ENCODE measurements around the gene WEE1. TPM values are rescaled to one million over a fixed set of nuclear protein-coding genes. Genes with fewer than 3 reads are reported as not detected.
"Not testable (repeated sequence)": the region's sequence is repeated elsewhere in the genome, so short reads cannot be mapped to it uniquely, and the experiment has no call there.

The WEE1 gene
- total RNA-seq, 1 donor, result 88.9 TPM

DNA sequence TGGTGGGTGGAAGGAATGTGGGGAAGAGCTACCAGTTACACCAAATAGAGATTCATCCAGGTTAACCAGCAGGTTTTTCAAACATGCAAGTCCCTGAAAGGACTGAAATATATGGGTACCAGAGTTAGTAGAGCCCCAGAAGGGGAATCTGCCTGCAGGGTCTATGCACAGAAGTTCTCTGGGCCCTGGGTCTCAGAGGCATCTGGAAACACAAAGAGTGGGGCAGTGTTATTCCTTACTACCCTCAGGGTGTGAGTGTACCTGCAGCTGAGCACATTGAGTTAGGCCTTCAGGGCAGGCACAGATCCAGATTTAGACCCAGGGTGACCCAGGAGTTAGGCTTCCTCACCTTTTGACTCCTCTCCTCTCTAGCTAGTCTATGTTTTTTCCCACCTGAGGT lies 46.5 kb downstream of the WEE1 start:
- no peak overlapping the region for H3K4me3 ChIP-seq (ENCODE audit: low read depth, low read length)
- no peak for DNase-seq (ENCODE audit: low read depth)
- TF ChIP-seq, protein P1, sequence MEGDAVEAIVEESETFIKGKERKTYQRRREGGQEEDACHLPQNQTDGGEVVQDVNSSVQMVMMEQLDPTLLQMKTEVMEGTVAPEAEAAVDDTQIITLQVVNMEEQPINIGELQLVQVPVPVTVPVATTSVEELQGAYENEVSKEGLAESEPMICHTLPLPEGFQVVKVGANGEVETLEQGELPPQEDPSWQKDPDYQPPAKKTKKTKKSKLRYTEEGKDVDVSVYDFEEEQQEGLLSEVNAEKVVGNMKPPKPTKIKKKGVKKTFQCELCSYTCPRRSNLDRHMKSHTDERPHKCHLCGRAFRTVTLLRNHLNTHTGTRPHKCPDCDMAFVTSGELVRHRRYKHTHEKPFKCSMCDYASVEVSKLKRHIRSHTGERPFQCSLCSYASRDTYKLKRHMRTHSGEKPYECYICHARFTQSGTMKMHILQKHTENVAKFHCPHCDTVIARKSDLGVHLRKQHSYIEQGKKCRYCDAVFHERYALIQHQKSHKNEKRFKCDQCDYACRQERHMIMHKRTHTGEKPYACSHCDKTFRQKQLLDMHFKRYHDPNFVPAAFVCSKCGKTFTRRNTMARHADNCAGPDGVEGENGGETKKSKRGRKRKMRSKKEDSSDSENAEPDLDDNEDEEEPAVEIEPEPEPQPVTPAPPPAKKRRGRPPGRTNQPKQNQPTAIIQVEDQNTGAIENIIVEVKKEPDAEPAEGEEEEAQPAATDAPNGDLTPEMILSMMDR (IDR thresholded peaks at IDR 0.05; ENCODE audit: insufficient read depth, low read depth, low read length), result no peak

DNA sequence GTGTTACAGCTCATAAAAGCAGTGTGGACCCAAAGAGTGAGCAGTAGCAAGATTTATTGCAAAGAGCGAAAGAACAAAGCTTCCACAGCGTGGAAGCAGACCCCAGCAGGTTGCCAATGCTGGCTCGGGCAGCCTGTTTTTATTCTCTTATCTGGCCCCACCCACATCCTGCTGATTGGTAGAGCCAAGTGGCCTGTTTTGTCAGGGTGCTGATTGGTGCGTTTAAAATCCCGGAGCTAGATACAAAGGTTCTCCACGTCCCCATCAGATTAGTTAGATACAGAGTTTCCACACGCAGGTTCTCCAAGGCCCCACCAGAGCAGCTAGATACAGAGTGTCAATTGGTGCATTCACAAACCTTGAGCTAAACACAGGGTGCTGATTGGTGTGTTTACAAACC lies 48.9 kb downstream of the WEE1 start:
- not testable (repeated sequence) for DNase-seq (ENCODE audit: low read depth); H3K4me3 ChIP-seq (ENCODE audit: low read depth, low read length)

DNA sequence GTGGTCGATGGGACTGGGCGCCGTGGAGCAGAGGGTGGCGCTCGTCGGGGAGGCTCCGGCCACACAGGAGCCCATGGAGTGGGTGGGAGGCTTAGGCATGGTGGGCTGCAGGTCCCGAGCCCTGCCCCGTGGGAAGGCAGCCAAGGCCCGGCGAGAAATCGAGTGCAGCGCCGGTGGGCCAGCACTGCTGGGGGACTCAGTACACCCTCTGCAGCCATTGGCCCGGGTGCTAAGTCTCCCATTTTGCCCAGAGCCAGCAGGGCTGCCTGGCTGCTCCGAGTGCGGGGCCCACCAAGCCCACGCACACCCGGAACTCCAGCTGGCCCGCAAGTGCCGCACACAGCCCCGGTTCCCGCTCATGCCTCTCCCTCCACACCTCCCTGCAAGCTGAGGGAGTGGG lies 49.6 kb downstream of the WEE1 start:
- DNase-seq (ENCODE audit: low read depth); H3K4me3 ChIP-seq (ENCODE audit: low read depth, low read length): not testable (repeated sequence)

DNA sequence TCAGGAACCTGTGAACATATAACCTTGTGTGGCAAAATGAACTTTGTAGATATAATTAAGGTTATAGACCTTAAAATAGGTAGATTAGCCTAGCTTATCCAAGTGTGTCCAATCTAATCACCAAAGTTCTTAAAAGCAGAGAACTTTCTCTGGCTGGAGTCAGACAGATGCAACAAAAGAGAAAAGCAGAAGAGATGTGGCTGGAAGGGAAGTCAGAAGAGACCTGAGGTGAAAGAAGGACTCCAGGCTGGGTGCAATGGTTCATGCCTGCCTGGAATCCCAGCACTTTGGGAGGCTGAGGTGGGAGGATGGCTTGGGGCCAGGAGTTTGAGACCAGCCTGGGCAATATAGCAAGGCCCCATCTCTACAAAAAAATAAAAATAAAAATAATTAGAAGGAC lies 51.0 kb downstream of the WEE1 start:
- TF ChIP-seq, protein P1 (IDR thresholded peaks at IDR 0.05; ENCODE audit: insufficient read depth, low read depth, low read length), result no peak
- no peak overlapping the region for H3K4me3 ChIP-seq (ENCODE audit: low read depth, low read length)
- no peak for DNase-seq (ENCODE audit: low read depth)

DNA sequence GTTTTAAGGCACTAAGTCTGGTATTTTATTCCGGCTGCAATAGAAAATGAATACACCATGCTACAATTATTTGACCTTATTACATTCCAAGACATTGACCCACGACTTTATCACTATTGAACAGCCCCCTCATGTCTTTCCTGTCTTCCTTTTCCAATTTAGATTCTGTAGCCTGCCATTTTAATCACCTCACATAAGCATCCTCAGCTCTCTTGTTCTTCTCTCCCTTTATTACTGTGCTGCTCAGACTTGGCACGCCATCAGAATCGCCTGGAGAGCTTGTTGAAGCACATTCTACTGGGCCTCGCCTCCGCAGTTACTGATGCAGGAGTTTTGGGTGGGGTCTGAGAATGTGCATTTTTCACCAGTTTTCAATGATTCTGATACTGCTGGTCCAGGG lies 51.7 kb downstream of the WEE1 start:
- TF ChIP-seq, protein P1 (IDR thresholded peaks at IDR 0.05; ENCODE audit: insufficient read depth, low read depth, low read length), result no peak
- H3K4me3 ChIP-seq (ENCODE audit: low read depth, low read length), result no peak overlapping the region
- DNase-seq (ENCODE audit: low read depth), result no peak

DNA sequence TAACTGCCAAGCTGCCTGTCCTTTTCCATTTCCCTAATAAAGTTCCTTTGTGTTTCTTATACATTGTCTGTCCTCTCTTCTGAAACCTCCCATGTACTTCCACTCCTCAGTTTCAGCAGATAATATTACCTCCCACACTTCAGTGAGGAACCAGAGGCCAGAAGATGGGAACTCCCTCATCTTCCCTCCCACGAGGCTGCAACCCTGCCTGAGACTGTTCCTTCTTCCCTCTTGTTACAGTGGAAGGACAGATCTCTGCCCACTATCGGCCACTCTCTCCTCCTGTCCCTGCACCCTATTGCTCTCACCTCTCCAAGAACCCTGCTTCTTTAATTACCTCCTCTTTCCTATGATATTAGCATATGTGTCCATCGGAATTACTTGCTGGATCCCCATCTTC lies 52.3 kb downstream of the WEE1 start:
- H3K4me3 ChIP-seq (ENCODE audit: low read depth, low read length), result no peak overlapping the region
- TF ChIP-seq, protein P1 (IDR thresholded peaks at IDR 0.05; ENCODE audit: insufficient read depth, low read depth, low read length), result no peak
- DNase-seq (ENCODE audit: low read depth), result no peak

DNA sequence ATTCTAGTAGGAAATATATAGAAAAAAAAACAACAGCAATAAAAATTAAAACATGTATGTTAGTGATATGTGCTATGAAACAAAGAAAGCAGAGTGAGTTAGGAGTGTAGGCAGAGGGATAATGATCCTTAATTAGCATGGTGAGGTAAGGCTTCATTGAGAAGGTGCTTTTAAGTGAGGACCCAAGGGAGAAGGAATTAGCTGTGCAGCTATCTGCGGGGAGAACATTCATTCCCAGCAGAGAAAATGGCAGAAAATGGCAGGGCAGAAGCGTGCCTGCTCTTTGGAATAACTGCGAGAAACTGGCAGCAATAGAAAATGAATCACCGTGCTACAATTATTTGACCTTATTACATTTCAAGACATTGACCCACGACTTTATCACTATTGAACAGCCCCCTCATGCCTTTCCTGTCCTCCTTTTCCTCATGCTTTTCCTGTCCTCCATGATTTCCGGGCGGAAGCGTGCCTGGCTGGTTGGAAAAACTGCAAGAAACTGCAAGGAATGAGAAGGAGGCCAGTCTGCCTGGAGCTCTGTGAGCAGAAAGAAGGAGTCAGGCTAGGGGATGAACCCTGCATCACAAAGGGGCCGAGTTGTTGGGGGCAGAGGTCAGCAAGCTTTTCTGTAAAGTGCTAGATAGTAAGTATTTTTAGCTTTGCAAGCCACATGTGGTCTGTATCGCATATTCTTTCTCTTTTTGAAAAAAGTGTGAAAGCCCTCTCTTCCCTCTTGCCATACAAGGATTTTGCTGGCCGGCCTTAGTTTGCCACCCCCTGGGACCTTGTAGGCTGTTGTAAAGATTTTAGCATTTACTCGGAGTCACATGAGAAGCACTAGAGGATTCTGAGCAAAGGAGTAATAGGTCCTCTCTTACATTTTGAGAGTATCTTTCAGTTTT lies 53.3 kb downstream of the WEE1 start:
- no peak for DNase-seq (ENCODE audit: low read depth)
- TF ChIP-seq, protein P1 (IDR thresholded peaks at IDR 0.05; ENCODE audit: insufficient read depth, low read depth, low read length), result no peak
- no peak overlapping the region for H3K4me3 ChIP-seq (ENCODE audit: low read depth, low read length)

DNA sequence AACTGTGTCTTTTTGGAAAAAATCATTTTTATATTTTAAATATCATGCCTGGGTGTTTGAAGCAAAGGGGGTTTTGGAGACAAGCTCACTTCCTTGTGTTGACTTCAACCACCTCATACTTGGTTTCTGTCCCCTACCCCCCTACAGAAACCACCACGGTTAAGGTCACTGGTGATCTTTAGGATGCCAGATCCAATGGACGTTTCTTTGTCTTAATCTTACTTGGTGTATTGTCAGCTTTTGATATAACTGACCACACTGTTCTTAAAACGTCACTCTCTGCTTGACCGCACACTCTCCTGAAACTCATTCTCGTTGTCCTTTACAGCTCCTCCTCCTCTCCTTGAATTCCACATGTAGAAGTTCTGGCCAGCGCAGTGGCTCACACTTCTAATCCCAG lies 55.6 kb downstream of the WEE1 start:
- no peak for DNase-seq (ENCODE audit: low read depth)
- TF ChIP-seq, protein P1 (IDR thresholded peaks at IDR 0.05; ENCODE audit: insufficient read depth, low read depth, low read length), result no peak
- no peak overlapping the region for H3K4me3 ChIP-seq (ENCODE audit: low read depth, low read length)
